SU-DHL-6 (cell line): ENCODE results near the gene ATP5F1E.

Source experiments
- EZH2phosphoT487 ChIP-seq: fragments of 200-600 bp; sonication (generic), shearing (Covaris generic); conservative IDR thresholded peaks from 2 replicates; pipeline ENCODE4 v1.6.1; 2018; ENCODE audit warnings: mild to moderate bottlenecking, antibody characterized with exemption, low read length, moderate library complexity, mixed read lengths
- TF ChIP-seq, protein P1 (sequence below): fragments of 200-600 bp; sonication (generic); IDR thresholded peaks from one replicate; pipeline ENCODE4 v1.5.1; 2017; ENCODE audit warnings: antibody characterized with exemption, mild to moderate bottlenecking, low read length, moderate library complexity; ENCODE audit not compliant: insufficient read depth, poor library complexity, severe bottlenecking

- TF ChIP-seq, protein P1, sequence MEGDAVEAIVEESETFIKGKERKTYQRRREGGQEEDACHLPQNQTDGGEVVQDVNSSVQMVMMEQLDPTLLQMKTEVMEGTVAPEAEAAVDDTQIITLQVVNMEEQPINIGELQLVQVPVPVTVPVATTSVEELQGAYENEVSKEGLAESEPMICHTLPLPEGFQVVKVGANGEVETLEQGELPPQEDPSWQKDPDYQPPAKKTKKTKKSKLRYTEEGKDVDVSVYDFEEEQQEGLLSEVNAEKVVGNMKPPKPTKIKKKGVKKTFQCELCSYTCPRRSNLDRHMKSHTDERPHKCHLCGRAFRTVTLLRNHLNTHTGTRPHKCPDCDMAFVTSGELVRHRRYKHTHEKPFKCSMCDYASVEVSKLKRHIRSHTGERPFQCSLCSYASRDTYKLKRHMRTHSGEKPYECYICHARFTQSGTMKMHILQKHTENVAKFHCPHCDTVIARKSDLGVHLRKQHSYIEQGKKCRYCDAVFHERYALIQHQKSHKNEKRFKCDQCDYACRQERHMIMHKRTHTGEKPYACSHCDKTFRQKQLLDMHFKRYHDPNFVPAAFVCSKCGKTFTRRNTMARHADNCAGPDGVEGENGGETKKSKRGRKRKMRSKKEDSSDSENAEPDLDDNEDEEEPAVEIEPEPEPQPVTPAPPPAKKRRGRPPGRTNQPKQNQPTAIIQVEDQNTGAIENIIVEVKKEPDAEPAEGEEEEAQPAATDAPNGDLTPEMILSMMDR: no peak
- TF ChIP-seq EZH2phosphoT487: no peak
Measured at GRCh38 chr20:59032023-59032712, at the start of gene ATP5F1E.
